H9 (cell line): ENCODE measurements around the gene BRCA2. TPM values are rescaled to one million over a fixed set of nuclear protein-coding genes. Genes with fewer than 3 reads are reported as not detected.

ENCODE experiments used
- DNase-seq: peaks from one replicate; pipeline ENCODE4 v3.0.0-alpha.2; 2017
- H2AFZ ChIP-seq: one replicate; pipeline ENCODE4 v1.6.1; 2013; ENCODE audit warnings: mild to moderate bottlenecking, low read length, control low read depth, moderate library complexity
- H2AK5ac ChIP-seq: 2 replicates; pipeline ENCODE4 v1.6.1; 2013; ENCODE audit warnings: low read length, control low read depth, mixed read lengths; ENCODE audit not compliant: insufficient read length
- H2BK120ac ChIP-seq: one replicate; pipeline ENCODE4 v1.6.1; 2013; ENCODE audit warnings: low read depth, mild to moderate bottlenecking, low read length, control low read depth, inconsistent platforms; ENCODE audit not compliant: poor library complexity, severe bottlenecking
- H2BK12ac ChIP-seq: 2 replicates; pipeline ENCODE4 v1.6.1; 2013; ENCODE audit warnings: low read length, control low read depth, mixed read lengths, low read depth; ENCODE audit not compliant: insufficient read length
- H2BK15ac ChIP-seq: 2 replicates; pipeline ENCODE4 v1.6.1; 2013; ENCODE audit warnings: low read depth, low read length, control low read depth
- H2BK20ac ChIP-seq: one replicate; pipeline ENCODE4 v1.6.1; 2013; ENCODE audit warnings: low read depth, mild to moderate bottlenecking, low read length, control low read depth, inconsistent platforms; ENCODE audit not compliant: poor library complexity, severe bottlenecking
- H2BK5ac ChIP-seq: 2 replicates; pipeline ENCODE4 v1.6.1; 2013; ENCODE audit warnings: low read length, control low read depth, mixed read lengths; ENCODE audit not compliant: insufficient read length
- H3K14ac ChIP-seq: 2 replicates; pipeline ENCODE4 v1.6.1; 2013; ENCODE audit warnings: low read length, control low read depth; ENCODE audit not compliant: insufficient read depth
- H3K18ac ChIP-seq: 2 replicates; pipeline ENCODE4 v1.6.1; 2013; ENCODE audit warnings: low read depth, mild to moderate bottlenecking, mixed read lengths, low read length, control low read depth; ENCODE audit not compliant: insufficient read length
- H3K23ac ChIP-seq: 2 replicates; pipeline ENCODE4 v1.6.1; 2013; ENCODE audit warnings: low read length, control low read depth, mixed read lengths, low read depth; ENCODE audit not compliant: insufficient read length
- H3K23me2 ChIP-seq: 2 replicates; pipeline ENCODE4 v1.6.1; 2013; ENCODE audit warnings: low read depth, mild to moderate bottlenecking, mixed read lengths, low read length, control low read depth; ENCODE audit not compliant: insufficient read length, poor library complexity, severe bottlenecking
- H3K27ac ChIP-seq: 2 replicates; pipeline ENCODE4 v1.5.1; 2013; ENCODE audit warnings: low read length, control low read depth, mixed read lengths, low read depth; ENCODE audit not compliant: insufficient read length
- H3K27me3 ChIP-seq: 2 replicates; pipeline ENCODE4 v1.6.1; 2013; ENCODE audit warnings: low read length, control low read depth, inconsistent platforms; ENCODE audit not compliant: insufficient read depth
- H3K4ac ChIP-seq: 2 replicates; pipeline ENCODE4 v1.6.1; 2013; ENCODE audit warnings: low read depth, mild to moderate bottlenecking, control low read depth, inconsistent platforms, low read length, moderate library complexity
- H3K4me1 ChIP-seq: 2 replicates; pipeline ENCODE4 v1.6.1; 2013; ENCODE audit warnings: low read length, control low read depth, inconsistent platforms; ENCODE audit not compliant: insufficient read depth
- H3K4me2 ChIP-seq: 2 replicates; pipeline ENCODE4 v1.6.1; 2013; ENCODE audit warnings: low read length, control low read depth, mixed read lengths; ENCODE audit not compliant: insufficient read length, insufficient read depth
- H3K56ac ChIP-seq: 2 replicates; pipeline ENCODE4 v1.6.1; 2013; ENCODE audit warnings: low read depth, mild to moderate bottlenecking, mixed read lengths, low read length, control low read depth; ENCODE audit not compliant: insufficient read length
- H3K79me1 ChIP-seq: 2 replicates; pipeline ENCODE4 v1.6.1; 2013; ENCODE audit warnings: low read depth, mild to moderate bottlenecking, moderate library complexity, low read length, control low read depth, inconsistent platforms; ENCODE audit not compliant: insufficient read depth, poor library complexity, severe bottlenecking
- H3K79me2 ChIP-seq: 2 replicates; pipeline ENCODE4 v1.6.1; 2013; ENCODE audit warnings: low read length, control low read depth, inconsistent platforms; ENCODE audit not compliant: insufficient read depth
- H3K9ac ChIP-seq: 2 replicates; pipeline ENCODE4 v1.6.1; 2013; ENCODE audit warnings: low read length, control low read depth, mixed read lengths; ENCODE audit not compliant: insufficient read length; ENCODE audit errors: extremely low read depth
- H3K9me3 ChIP-seq: one replicate; pipeline ENCODE4 v1.6.1; 2013; ENCODE audit warnings: low read depth, low read length, inconsistent platforms; ENCODE audit not compliant: control insufficient read depth
- H3T11ph ChIP-seq: one replicate; pipeline ENCODE4 v1.6.1; 2013; ENCODE audit warnings: mild to moderate bottlenecking, low read length, control low read depth, inconsistent platforms
- H4K20me1 ChIP-seq: one replicate; pipeline ENCODE4 v1.6.1; 2013; ENCODE audit not compliant: control insufficient read depth, insufficient read length, insufficient read depth
- H4K5ac ChIP-seq: 2 replicates; pipeline ENCODE4 v1.6.1; 2013; ENCODE audit warnings: low read depth, mild to moderate bottlenecking, mixed read lengths, low read length, control low read depth; ENCODE audit not compliant: insufficient read length
- H4K8ac ChIP-seq: replicated peaks from 2 replicates; pipeline ENCODE4 v1.6.1; 2013; ENCODE audit warnings: low read length, control low read depth, mixed read lengths, low read depth; ENCODE audit not compliant: insufficient read length
- H4K91ac ChIP-seq: 2 replicates; pipeline ENCODE4 v1.6.1; 2013; ENCODE audit warnings: low read depth, mild to moderate bottlenecking, moderate library complexity, mixed read lengths, low read length, control low read depth; ENCODE audit not compliant: insufficient read length
- H3K27ac Mint-ChIP-seq, 3 experiments: 2 replicates in 2 of 3; 3 replicates in 1 of 3; pipeline ENCODE4 v1.8.0; 2020 to 2021; ENCODE audit warnings: mixed read lengths in 3 of 3, mild to moderate bottlenecking in 1 of 3, moderate library complexity in 1 of 3
- H3K27me3 Mint-ChIP-seq: 2 replicates; pipeline ENCODE4 v1.8.0; 2021; ENCODE audit warnings: low read depth, mild to moderate bottlenecking, moderate library complexity, mixed read lengths
- H3K36me3 Mint-ChIP-seq, 3 experiments: 2 replicates in 2 of 3; 3 replicates in 1 of 3; pipeline ENCODE4 v1.8.0; 2020 to 2021; ENCODE audit warnings: low read depth in 3 of 3, mixed read lengths in 3 of 3; ENCODE audit not compliant: insufficient read depth in 1 of 3
- H3K4me1 Mint-ChIP-seq, 2 experiments: 2 replicates each; pipeline ENCODE4 v1.8.0; 2020; ENCODE audit warnings: mixed read lengths in 2 of 2
- H3K4me3 Mint-ChIP-seq, 2 experiments: 2 replicates in 1 of 2; 3 replicates in 1 of 2; pipeline ENCODE4 v1.8.0; 2020 to 2021; ENCODE audit warnings: mild to moderate bottlenecking in 2 of 2, mixed read lengths in 2 of 2, moderate library complexity in 1 of 2
- H3K9me3 Mint-ChIP-seq, 2 experiments: 2 replicates in 1 of 2; 3 replicates in 1 of 2; pipeline ENCODE4 v1.8.0; 2020; ENCODE audit warnings: mild to moderate bottlenecking in 2 of 2, mixed read lengths in 2 of 2, moderate library complexity in 1 of 2
- WGBS: extraction: QIAGEN DNeasy Blood & Tissue Kit; methylation state at CpG from one replicate; pipeline ENCODE4 v1.1.7; 2013; ENCODE audit warnings: missing lambda C conversion rate, low lambda C conversion rate, mixed read lengths; ENCODE audit not compliant: insufficient read length; ENCODE audit errors: extremely low coverage; 5-methylcytosine and 5-hydroxymethylcytosine counted together
- total RNA-seq: library from RNA; stranded (reverse); gene quantifications from 2 replicates; pipeline ENCODE4 v1.2.1, GENCODE V29; 2021
- TF ChIP-seq, protein P1 (sequence below): fragments of 200-600 bp; sonication (generic); conservative IDR thresholded peaks from 3 replicates; pipeline ENCODE4 v1.8.0; 2021; ENCODE audit warnings: antibody characterized with exemption, mild to moderate bottlenecking

BRCA2 gene
- total RNA-seq, 1 experiment from 2014 or later = 17.0 TPM

DNA sequence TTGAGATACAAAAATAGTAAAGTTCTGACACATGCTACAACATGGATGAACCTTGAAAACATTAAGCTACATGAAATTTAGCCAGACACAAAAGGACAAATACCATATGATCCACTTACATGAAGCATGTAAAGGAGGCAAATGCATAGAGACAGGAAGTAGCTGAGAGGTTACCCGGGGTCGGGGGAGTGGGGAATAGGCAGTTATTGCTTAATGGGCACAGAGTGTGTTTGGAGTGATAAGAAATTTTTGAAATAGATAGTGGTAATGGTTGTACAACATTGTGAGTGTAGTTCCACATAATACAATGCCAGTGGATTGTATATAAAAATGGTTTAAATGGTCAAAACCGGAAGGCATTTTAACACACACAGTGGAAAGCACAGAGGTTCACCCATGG lies 108.3 kb downstream of the BRCA2 start:
- no peak overlapping the region for H3K9ac ChIP-seq
- no peak overlapping the region for H3K18ac ChIP-seq
- no peak overlapping the region for H3K4ac ChIP-seq
- WGBS = no CpG with 5 or more reads among the region's 3 CpGs
- Mint-ChIP-seq H3K27me3 (peaks cover 19% of the 10 kb centered on the region), H3K4me3 (no peak overlapping the region), H3K4me1 (peaks cover 22 to 25% of the 10 kb centered on the region in 2 experiments), H3K9me3 (peaks cover 11 to 12% of the 10 kb centered on the region in 2 experiments), H3K27ac (no peak overlapping the region), H3K36me3 (peaks cover 12 to 19% (median 14%) of the 10 kb centered on the region in 3 experiments)
- no peaks in the 10 kb centered on the region for H3K79me2 ChIP-seq
- H3K23me2 ChIP-seq = peaks cover 17% of the 10 kb centered on the region
- no peak overlapping the region for H2AK5ac ChIP-seq
- H2BK12ac ChIP-seq = no peak overlapping the region
- H3K14ac ChIP-seq = no peak overlapping the region
- no peak overlapping the region for H3K23ac ChIP-seq
- H3K4me1 ChIP-seq = peaks cover 3% of the 10 kb centered on the region; the same call in 1 of the 2 replicates
- no peak overlapping the region for H2BK15ac ChIP-seq
- DNase-seq = no peak
- no peak overlapping the region for H2BK120ac ChIP-seq
- TF ChIP-seq, protein P1, sequence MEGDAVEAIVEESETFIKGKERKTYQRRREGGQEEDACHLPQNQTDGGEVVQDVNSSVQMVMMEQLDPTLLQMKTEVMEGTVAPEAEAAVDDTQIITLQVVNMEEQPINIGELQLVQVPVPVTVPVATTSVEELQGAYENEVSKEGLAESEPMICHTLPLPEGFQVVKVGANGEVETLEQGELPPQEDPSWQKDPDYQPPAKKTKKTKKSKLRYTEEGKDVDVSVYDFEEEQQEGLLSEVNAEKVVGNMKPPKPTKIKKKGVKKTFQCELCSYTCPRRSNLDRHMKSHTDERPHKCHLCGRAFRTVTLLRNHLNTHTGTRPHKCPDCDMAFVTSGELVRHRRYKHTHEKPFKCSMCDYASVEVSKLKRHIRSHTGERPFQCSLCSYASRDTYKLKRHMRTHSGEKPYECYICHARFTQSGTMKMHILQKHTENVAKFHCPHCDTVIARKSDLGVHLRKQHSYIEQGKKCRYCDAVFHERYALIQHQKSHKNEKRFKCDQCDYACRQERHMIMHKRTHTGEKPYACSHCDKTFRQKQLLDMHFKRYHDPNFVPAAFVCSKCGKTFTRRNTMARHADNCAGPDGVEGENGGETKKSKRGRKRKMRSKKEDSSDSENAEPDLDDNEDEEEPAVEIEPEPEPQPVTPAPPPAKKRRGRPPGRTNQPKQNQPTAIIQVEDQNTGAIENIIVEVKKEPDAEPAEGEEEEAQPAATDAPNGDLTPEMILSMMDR = no peak
- no peak overlapping the region for H3K27ac ChIP-seq
- no peak overlapping the region for H4K91ac ChIP-seq
- H3T11ph ChIP-seq = no peak overlapping the region
- H4K20me1 ChIP-seq = no peaks in the 10 kb centered on the region
- H3K27me3 ChIP-seq = peaks cover 4% of the 10 kb centered on the region
- H2BK5ac ChIP-seq = no peak overlapping the region
- H3K79me1 ChIP-seq = no peaks in the 10 kb centered on the region
- H2BK20ac ChIP-seq = no peak overlapping the region
- no peaks in the 10 kb centered on the region for H3K9me3 ChIP-seq
- no peak overlapping the region for H4K8ac ChIP-seq
- no peak overlapping the region for H3K4me2 ChIP-seq
- no peak overlapping the region for H2AFZ ChIP-seq
- no peak overlapping the region for H3K56ac ChIP-seq
- H4K5ac ChIP-seq = no peak overlapping the region
